HT1080 (cell line): ENCODE results near the gene CATSPERZ. TPM values are rescaled to one million over a fixed set of nuclear protein-coding genes. Genes with fewer than 3 reads are reported as not detected.

Experiments
- DNase-seq: peaks from one replicate; pipeline ENCODE4 v3.0.0-alpha.2; 2015; ENCODE audit warnings: low read depth
- total RNA-seq: library from RNA; depleted of rRNA; stranded (reverse); fragments of >200 nt; shearing (Covaris generic); gene quantifications from 2 replicates; pipeline ENCODE4 v1.2.3, GENCODE V29; 2014

The CATSPERZ gene
- total RNA-seq, 1 experiment from 2014 or later, result 1.2 TPM

- DNase-seq, result no peak
Observed at GRCh38 chr11:64339286-64339685, 39.1 kb downstream of the CATSPERZ start.

GRCh38 chr11:64339754-64340408, 39.7 kb downstream of the CATSPERZ start, which contains the start of gene CCDC88B:
CCDC88B (plus strand) TSS chr11:64340204; CDS start chr11:64340267, 63 bp downstream.
- DNase-seq, result no peak

GRCh38 chr11:64340671-64341335, 40.6 kb downstream of the CATSPERZ start:
- no peak for DNase-seq

GRCh38 chr11:64341429-64341828, 41.3 kb downstream of the CATSPERZ start:
- DNase-seq, result no peak

GRCh38 chr11:64341851-64342791, 42.0 kb downstream of the CATSPERZ start:
- peak; percentile 72 for DNase-seq

- DNase-seq, result no peak
Observed at GRCh38 chr11:64342869-64343745, 42.9 kb downstream of the CATSPERZ start.

- DNase-seq, result peak; percentile 27
Observed at GRCh38 chr11:64343767-64344559, 43.8 kb downstream of the CATSPERZ start.

- DNase-seq, result no peak
Observed at GRCh38 chr11:64344787-64345186, 44.6 kb downstream of the CATSPERZ start.

- DNase-seq, result peak; percentile 35
Observed at GRCh38 chr11:64347193-64347867, 47.2 kb downstream of the CATSPERZ start.

- DNase-seq, result no peak
Observed at GRCh38 chr11:64348383-64349024, 48.3 kb downstream of the CATSPERZ start.

- DNase-seq, result no peak
Observed at GRCh38 chr11:64349025-64349387, 48.8 kb downstream of the CATSPERZ start.

GRCh38 chr11:64349404-64349803, 49.2 kb downstream of the CATSPERZ start:
- DNase-seq, result no peak

- DNase-seq, result no peak
Observed at GRCh38 chr11:64351136-64351631, 51.0 kb downstream of the CATSPERZ start.

GRCh38 chr11:64352099-64352994, 52.2 kb downstream of the CATSPERZ start:
- DNase-seq, result no peak

GRCh38 chr11:64352995-64353714, 53.0 kb downstream of the CATSPERZ start:
- no peak for DNase-seq

GRCh38 chr11:64353715-64354506, 53.8 kb downstream of the CATSPERZ start:
- DNase-seq, result no peak
